ENCODE measurements around the gene GGTA1. TPM values are rescaled to one million over a fixed set of nuclear protein-coding genes. Genes with fewer than 3 reads are reported as not detected.
"Not testable (repeated sequence)": the region's sequence is repeated elsewhere in the genome, so short reads cannot be mapped to it uniquely, and the experiment has no call there.

The GGTA1 gene
- total RNA-seq, 1 donor from 2014 or later, result not detected

GRCh38 chr9:121459513-121459912 lies 40.1 kb downstream of the GGTA1 start:
- DNase-seq (ENCODE audit: low read depth), result no peak

- not testable (repeated sequence) for DNase-seq (ENCODE audit: low read depth)
Observed at GRCh38 chr9:121458449-121458848, 41.2 kb downstream of the GGTA1 start.

- peak; percentile 17 for DNase-seq (ENCODE audit: low read depth)
Observed at GRCh38 chr9:121455527-121456239, 44.0 kb downstream of the GGTA1 start.

GRCh38 chr9:121454972-121455371 lies 44.7 kb downstream of the GGTA1 start:
- no peak for DNase-seq (ENCODE audit: low read depth)

- DNase-seq (ENCODE audit: low read depth), result no peak
Observed at GRCh38 chr9:121453232-121453892, 46.3 kb downstream of the GGTA1 start.

GRCh38 chr9:121452085-121452484 lies 47.6 kb downstream of the GGTA1 start:
- no peak for DNase-seq (ENCODE audit: low read depth)

- DNase-seq (ENCODE audit: low read depth), result no peak
Observed at GRCh38 chr9:121451586-121451985, 48.1 kb downstream of the GGTA1 start.

- DNase-seq (ENCODE audit: low read depth), result no peak
Observed at GRCh38 chr9:121450241-121450640, 49.4 kb downstream of the GGTA1 start.

- no peak for DNase-seq (ENCODE audit: low read depth)
Observed at GRCh38 chr9:121449786-121450185, 49.9 kb downstream of the GGTA1 start.

GRCh38 chr9:121447321-121447834 lies 52.3 kb downstream of the GGTA1 start:
- DNase-seq (ENCODE audit: low read depth), result peak; percentile 56

GRCh38 chr9:121445986-121446385 lies 53.7 kb downstream of the GGTA1 start:
- DNase-seq (ENCODE audit: low read depth), result no peak

GRCh38 chr9:121443981-121444380 lies 55.7 kb downstream of the GGTA1 start:
- no peak for DNase-seq (ENCODE audit: low read depth)

- DNase-seq (ENCODE audit: low read depth), result no peak
Observed at GRCh38 chr9:121441165-121441564, 58.5 kb downstream of the GGTA1 start.

- peak; percentile 4 for DNase-seq (ENCODE audit: low read depth)
Observed at GRCh38 chr9:121439711-121440664, 59.7 kb downstream of the GGTA1 start.

GRCh38 chr9:121439016-121439415 lies 60.6 kb downstream of the GGTA1 start:
- no peak for DNase-seq (ENCODE audit: low read depth)

GRCh38 chr9:121437891-121438290 lies 61.8 kb downstream of the GGTA1 start:
- DNase-seq (ENCODE audit: low read depth), result no peak

GRCh38 chr9:121437046-121437445 lies 62.6 kb downstream of the GGTA1 start:
- DNase-seq (ENCODE audit: low read depth), result not testable (repeated sequence)

GRCh38 chr9:121434969-121435368 lies 64.7 kb downstream of the GGTA1 start:
- DNase-seq (ENCODE audit: low read depth), result peak; percentile 9

GRCh38 chr9:121427899-121428298 lies 71.7 kb downstream of the GGTA1 start:
- no peak for DNase-seq (ENCODE audit: low read depth)

- DNase-seq (ENCODE audit: low read depth), result no peak
Observed at GRCh38 chr9:121424024-121424432, 75.6 kb downstream of the GGTA1 start.

- no peak for DNase-seq (ENCODE audit: low read depth)
Observed at GRCh38 chr9:121411993-121412392, 87.7 kb downstream of the GGTA1 start.
